Esophagus squamous epithelium (tissue), 4 donors: Measurements from ENCODE around the gene CSNK1A1.

Source experiments
- CTCF ChIP-seq, 6 experiments: fragments of 450-650 bp in 4 of 6; fragments of 200-600 bp in 2 of 6; sonication (generic) in 2 of 6; IDR thresholded peaks; one replicate each; pipeline ENCODE4 v1.5.1; 2016 to 2019; ENCODE audit warnings: antibody characterized with exemption in 6 of 6, mild to moderate bottlenecking in 4 of 6, moderate library complexity in 4 of 6
- POLR2A ChIP-seq, 4 donors: fragments of 450-650 bp; IDR thresholded peaks; one replicate each; pipeline ENCODE4 v1.6.1; 2017; ENCODE audit warnings: antibody characterized with exemption in 4 of 4, mild to moderate bottlenecking in 4 of 4, moderate library complexity in 3 of 4

GRCh38 chr5:149504677-149505076 lies 46.6 kb downstream of the CSNK1A1 start:
- TF ChIP-seq CTCF (IDR thresholded peaks at IDR 0.05) (no peak), POLR2A (IDR thresholded peaks at IDR 0.05) (no peak)
